Esophagus mucosa (tissue), 1 donor: Measurements from ENCODE around the gene SLC22A23. TPM values are rescaled to one million over a fixed set of nuclear protein-coding genes. Genes with fewer than 3 reads are reported as not detected.

ENCODE experiments used
- ATAC-seq: fragments of 200-7000 bp; cut with Tn5 transposase; one replicate; pipeline ENCODE4 v1.9.1; 2020
- total RNA-seq: library from RNA; stranded (reverse); gene quantifications from one replicate; pipeline ENCODE4 v1.2.4, GENCODE V29; 2023
- donor health status: DM: yes; HTN: yes; CAD: no.

SLC22A23 gene
- total RNA-seq, 1 donor from 2014 or later = 36.3 TPM

- no peak for ATAC-seq
These were observed 86.9 kb downstream of the SLC22A23 start for GRCh38 chr6:3369985-3370360.

- no peak for ATAC-seq
These were observed 88.2 kb downstream of the SLC22A23 start for GRCh38 chr6:3368685-3369084.

- no peak for ATAC-seq
These were observed 89.2 kb downstream of the SLC22A23 start for GRCh38 chr6:3367630-3368029.

GRCh38 chr6:3366596-3367413 is 90.0 kb downstream of the SLC22A23 start:
- ATAC-seq = no peak

- no peak for ATAC-seq
These were observed 92.5 kb downstream of the SLC22A23 start for GRCh38 chr6:3364391-3364790.

GRCh38 chr6:3363296-3364025 is 93.4 kb downstream of the SLC22A23 start:
- peak; percentile 94 for ATAC-seq

- ATAC-seq = no peak
These were observed 95.4 kb downstream of the SLC22A23 start for GRCh38 chr6:3361312-3362037.

- ATAC-seq = no peak
These were observed 96.2 kb downstream of the SLC22A23 start for GRCh38 chr6:3360727-3361045.

- ATAC-seq = no peak
These were observed 96.7 kb downstream of the SLC22A23 start for GRCh38 chr6:3359973-3360726.

GRCh38 chr6:3359101-3359752 is 97.6 kb downstream of the SLC22A23 start:
- ATAC-seq = no peak

- no peak for ATAC-seq
These were observed 98.3 kb downstream of the SLC22A23 start for GRCh38 chr6:3358413-3359100.

- ATAC-seq = no peak
These were observed 99.2 kb downstream of the SLC22A23 start for GRCh38 chr6:3357678-3358077.

GRCh38 chr6:3356824-3357420 is 99.9 kb downstream of the SLC22A23 start:
- ATAC-seq = no peak

- ATAC-seq = peak; percentile 56
These were observed 100.6 kb downstream of the SLC22A23 start for GRCh38 chr6:3356056-3356823.

GRCh38 chr6:3355358-3356055 is 101.3 kb downstream of the SLC22A23 start:
- ATAC-seq = no peak

- no peak for ATAC-seq
These were observed 101.9 kb downstream of the SLC22A23 start for GRCh38 chr6:3355011-3355357.

GRCh38 chr6:3353939-3354338 is 102.9 kb downstream of the SLC22A23 start:
- no peak for ATAC-seq

GRCh38 chr6:3353213-3353903 is 103.5 kb downstream of the SLC22A23 start:
- ATAC-seq = no peak

GRCh38 chr6:3352678-3353077 is 104.2 kb downstream of the SLC22A23 start:
- ATAC-seq = no peak
